Measurements from ENCODE around the gene RSPH6A. TPM values are rescaled to one million over a fixed set of nuclear protein-coding genes. Genes with fewer than 3 reads are reported as not detected.

RSPH6A gene
- total and polyA plus RNA-seq, 2 of the 4 experiments (the other 2 are of a cell fraction): under 0.01 to 0.09 TPM

DNA sequence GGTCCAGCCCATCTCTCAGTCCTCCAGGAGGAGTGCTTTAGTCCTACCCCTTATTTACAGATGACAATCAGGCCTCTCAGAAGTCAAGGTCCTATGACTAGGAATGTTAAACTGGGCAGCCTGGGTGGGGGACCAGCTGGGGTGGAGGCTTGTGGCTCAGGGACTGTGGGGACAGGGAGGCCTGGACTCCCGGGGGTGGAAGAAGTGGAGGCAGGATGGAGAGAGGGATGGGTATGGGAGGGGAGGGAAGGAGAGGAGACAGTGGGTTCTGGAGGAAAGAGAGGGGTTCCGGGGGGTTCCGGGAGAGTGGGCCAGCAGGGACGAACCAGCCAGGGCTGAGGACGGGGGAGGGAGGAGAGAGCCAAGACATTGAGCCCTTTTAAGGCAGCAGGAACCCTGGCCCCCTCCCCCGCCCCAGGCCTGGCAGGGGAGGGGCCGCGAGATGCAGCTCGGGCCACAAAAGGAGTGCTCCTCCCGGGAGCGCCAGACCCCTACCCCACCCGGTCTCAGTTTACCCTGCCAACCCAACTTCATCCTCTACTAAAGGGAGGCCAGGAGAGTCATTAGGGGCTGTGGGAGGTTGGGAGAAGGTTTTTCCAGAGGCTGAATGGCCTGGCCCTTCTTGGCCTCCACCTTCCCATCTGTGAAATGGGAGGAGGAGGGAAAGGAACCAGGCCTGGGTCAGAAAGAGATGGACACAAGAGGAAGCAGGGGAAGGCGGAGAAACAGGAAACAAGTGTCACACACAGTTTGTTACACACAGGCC, 34.5 kb downstream of the RSPH6A start:
- peaks cover 19% of the 10 kb centered on the region for H3K9me1 ChIP-seq (ENCODE audit: insufficient read depth, low read length)
- H3K4ac ChIP-seq (ENCODE audit: low read depth, low read length): peak overlapping the region; percentile 78
- H3K9ac ChIP-seq (ENCODE audit: low read depth, low read length): peak overlapping the region; percentile 64
- 77% methylated on average over 4 of the region's 13 CpGs; no CpG with 5 or more reads in 1 of the 2 experiments for WGBS, 2 experiments (ENCODE audit: extremely low coverage in 2 of 2, insufficient read length in 1 of 2)
- no peak overlapping the region; the same call in 1 of the 2 replicates for H3K4me3 ChIP-seq (ENCODE audit: insufficient read depth, low read depth, low read length)
- peak overlapping the region; percentile 77; the same call in 1 of the 2 replicates for H2AK5ac ChIP-seq (ENCODE audit: low read depth, low read length)
- ChIA-PET POLR2A (ENCODE audit: unreplicated experiment) (no interaction called here), CTCF (no interaction called here)
- ATAC-seq (ENCODE audit: low read depth) (no peak), DNase-seq (no peak)
- intact Hi-C loops (cut with micrococcal nuclease) (no loop called here), dilution Hi-C loops (cut with HindIII; ENCODE audit: low sequenced_read_pairs, unreplicated experiment) (no loop called here), in situ Hi-C loops (cut with MboI; ENCODE audit: low sequenced_read_pairs) (no loop called here)
- H4K20me1 ChIP-seq (ENCODE audit: insufficient read depth, low read length): peaks cover 30% of the 10 kb centered on the region
- no peak overlapping the region for H4K5ac ChIP-seq (ENCODE audit: low read depth, low read length)
- peaks cover 31 to 77% of the 10 kb centered on the region in 2 experiments for H3K79me1 ChIP-seq (ENCODE audit: low read depth in 1 of 2, low read length in 2 of 2)
- peaks cover 30% of the 10 kb centered on the region for H3K4me1 ChIP-seq (ENCODE audit: control insufficient read depth, insufficient read depth, low read length)
- H2AFZ ChIP-seq (replicated peaks; ENCODE audit: low read length, poor library complexity): no peak overlapping the region
- H3K27ac ChIP-seq (ENCODE audit: insufficient read depth, low read length): no peak overlapping the region; the same call in 1 of the 2 replicates
- BruUV-seq (replicated peaks): no TSS peak
- peak overlapping the region; percentile 86; the same call in 1 of the 2 replicates for H3K14ac ChIP-seq (replicated peaks; ENCODE audit: low read depth, low read length)
- 0 out of 2 replicates have a peak overlapping the region, but pooled peaks have one; percentile 5 for H4K91ac ChIP-seq (ENCODE audit: insufficient read depth, low read depth, low read length)
- H3K4me2 ChIP-seq (ENCODE audit: low read depth, low read length): peak overlapping the region; percentile 27
- H3K9me3 ChIP-seq (ENCODE audit: control insufficient read depth, insufficient read depth, low read length): no peaks in the 10 kb centered on the region
- H3K56ac ChIP-seq (ENCODE audit: extremely low read depth, insufficient read depth, low read length): no peak overlapping the region
- no peak for TF ChIP-seq CHD1 (IDR thresholded peaks at IDR 0.05; ENCODE audit: low read depth, low read length)
- no peak overlapping the region for H3K18ac ChIP-seq (ENCODE audit: low read depth, low read length)
- H3K36me3 ChIP-seq (ENCODE audit: control insufficient read depth, insufficient read depth, low read length): peaks cover 40% of the 10 kb centered on the region
- no peaks in the 10 kb centered on the region for H3K27me3 ChIP-seq (ENCODE audit: control insufficient read depth, insufficient read depth, low read length)
- H3K23ac ChIP-seq (ENCODE audit: low read depth, low read length): peak overlapping the region; percentile 60
- no peak overlapping the region for H2BK20ac ChIP-seq (ENCODE audit: low read depth, low read length)
- no peak overlapping the region for H2BK120ac ChIP-seq (ENCODE audit: low read depth, low read length)
- no peak overlapping the region for H2BK5ac ChIP-seq (ENCODE audit: low read depth, low read length, poor library complexity, severe bottlenecking)
- no peak overlapping the region; a peak in 1 of 4 replicates for H4K8ac ChIP-seq (ENCODE audit: low read depth in 2 of 2, low read length in 2 of 2)
- no peak overlapping the region for H2BK15ac ChIP-seq (ENCODE audit: low read depth, low read length)
- peak overlapping the region; percentile 31 for H2AK9ac ChIP-seq (replicated peaks; ENCODE audit: low read depth, low read length, poor library complexity)

Data from IMR-90 (cell line).